ENCODE measurements around the gene CCL8.

The CCL8 gene

GRCh38 chr17:34319039-34319483 is at the start of gene CCL8:
CCL8 (plus strand) TSS chr17:34319435; CDS start chr17:34319502, 67 bp downstream.
- no peak for DNase-seq (ENCODE audit: low spot score)

- DNase-seq (ENCODE audit: low spot score), result no peak
Measured at GRCh38 chr17:34269969-34270368, 49.3 kb upstream of the CCL8 start, which contains the start of gene CCL7. CCL7 (plus strand) TSS chr17:34270221; CDS start chr17:34270291, 70 bp downstream.

GRCh38 chr17:34275881-34276280 is 43.4 kb upstream of the CCL8 start:
- peak; percentile 50 for DNase-seq (ENCODE audit: low spot score)

GRCh38 chr17:34276826-34277225 is 42.4 kb upstream of the CCL8 start:
- DNase-seq (ENCODE audit: low spot score), result no peak

GRCh38 chr17:34283571-34283970 is 35.7 kb upstream of the CCL8 start:
- no peak for DNase-seq (ENCODE audit: low spot score)

GRCh38 chr17:34285286-34285792 is 33.9 kb upstream of the CCL8 start, which contains the start of gene CCL11:
CCL11 (plus strand) TSS chr17:34285742; CDS start chr17:34285809, 67 bp downstream.
- DNase-seq (ENCODE audit: low spot score), result no peak

- DNase-seq (ENCODE audit: low spot score), result peak; percentile 27
Measured at GRCh38 chr17:34287875-34288274, 31.4 kb upstream of the CCL8 start.

GRCh38 chr17:34290586-34290985 is 28.6 kb upstream of the CCL8 start:
- no peak for DNase-seq (ENCODE audit: low spot score)

GRCh38 chr17:34291721-34292348 is 27.4 kb upstream of the CCL8 start:
- DNase-seq (ENCODE audit: low spot score), result no peak

- no peak for DNase-seq (ENCODE audit: low spot score)
Measured at GRCh38 chr17:34299027-34299426, 20.2 kb upstream of the CCL8 start.

- DNase-seq (ENCODE audit: low spot score), result peak; percentile 40
Measured at GRCh38 chr17:34299956-34300577, 19.2 kb upstream of the CCL8 start.

- peak; percentile 62 for DNase-seq (ENCODE audit: low spot score)
Measured at GRCh38 chr17:34300652-34301370, 18.4 kb upstream of the CCL8 start.

GRCh38 chr17:34301986-34302385 is 17.2 kb upstream of the CCL8 start:
- no peak for DNase-seq (ENCODE audit: low spot score)

- no peak for DNase-seq (ENCODE audit: low spot score)
Measured at GRCh38 chr17:34302636-34303035, 16.6 kb upstream of the CCL8 start.

- DNase-seq (ENCODE audit: low spot score), result no peak
Measured at GRCh38 chr17:34303606-34304005, 15.6 kb upstream of the CCL8 start.

GRCh38 chr17:34305061-34305460 is 14.2 kb upstream of the CCL8 start:
- no peak for DNase-seq (ENCODE audit: low spot score)

GRCh38 chr17:34305606-34306005 is 13.6 kb upstream of the CCL8 start:
- no peak for DNase-seq (ENCODE audit: low spot score)

GRCh38 chr17:34306466-34306865 is 12.8 kb upstream of the CCL8 start:
- peak; percentile 78 for DNase-seq (ENCODE audit: low spot score)

- no peak for DNase-seq (ENCODE audit: low spot score)
Measured at GRCh38 chr17:34307110-34307509, 12.1 kb upstream of the CCL8 start.

GRCh38 chr17:34308371-34308770 is 10.9 kb upstream of the CCL8 start:
- DNase-seq (ENCODE audit: low spot score), result no peak

GRCh38 chr17:34311291-34311690 is 7.9 kb upstream of the CCL8 start:
- no peak for DNase-seq (ENCODE audit: low spot score)

- peak; percentile 24 for DNase-seq (ENCODE audit: low spot score)
Measured at GRCh38 chr17:34312080-34312479, 7.2 kb upstream of the CCL8 start.

GRCh38 chr17:34313164-34313563 is 6.1 kb upstream of the CCL8 start:
- no peak for DNase-seq (ENCODE audit: low spot score)

Measured in hepatic stellate cell (primary cell).